ENCODE results near the gene CEP170B.

GRCh38 chr14:104845033-104845666, 19.9 kb upstream of the CEP170B start:
- TF ChIP-seq CTCF (IDR thresholded peaks at IDR 0.05) (no peak), POLR2A (IDR thresholded peaks at IDR 0.05) (no peak)
